HG02938 (cell line): Measurements from ENCODE around the gene KCNJ11.
"Not testable (repeated sequence)": the region's sequence is repeated elsewhere in the genome, so short reads cannot be mapped to it uniquely, and the experiment has no call there.

Experiments
- ATAC-seq: cut with Tn5 transposase; IDR thresholded peaks from one replicate; pipeline ENCODE4 v1.9.1; 2021; ENCODE audit warnings: mild to moderate bottlenecking, moderate library complexity; ENCODE audit not compliant: unreplicated experiment

Gene KCNJ11

GRCh38 chr11:17388609-17389210 is at the start of gene KCNJ11:
KCNJ11 (minus strand) TSS chr11:17388659; CDS start chr11:17388091, 568 bp downstream.
- peak; percentile 31 for ATAC-seq

GRCh38 chr11:17437366-17437765 is 48.9 kb upstream of the KCNJ11 start:
- no peak for ATAC-seq

- ATAC-seq = no peak
These were observed 45.6 kb upstream of the KCNJ11 start for GRCh38 chr11:17434108-17434507.

- ATAC-seq = no peak
These were observed 43.5 kb upstream of the KCNJ11 start for GRCh38 chr11:17432002-17432401.

GRCh38 chr11:17431139-17431538 is 42.7 kb upstream of the KCNJ11 start:
- no peak for ATAC-seq

DNA sequence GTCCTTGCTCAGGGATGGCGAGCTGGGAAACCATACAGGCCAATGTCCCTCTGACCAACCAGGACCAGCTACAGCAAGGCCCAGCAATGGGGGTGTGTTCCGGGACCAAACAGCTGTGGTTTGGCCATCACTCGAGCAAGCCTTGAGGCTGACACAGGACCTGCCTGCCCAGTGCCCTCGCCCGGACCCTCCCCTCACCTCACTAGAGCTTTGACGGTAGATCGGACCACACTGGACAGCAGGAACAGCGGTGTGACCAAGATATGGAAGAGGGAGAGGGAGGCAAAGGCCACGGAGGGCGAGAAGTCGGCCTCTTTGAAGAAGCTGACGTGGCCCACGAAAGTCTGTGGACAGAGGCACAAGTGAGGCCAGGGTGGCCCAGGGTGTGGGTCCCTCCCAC is 42.2 kb upstream of the KCNJ11 start:
- no peak for ATAC-seq

- ATAC-seq = no peak
These were observed 40.5 kb upstream of the KCNJ11 start for GRCh38 chr11:17428925-17429324.

- ATAC-seq = no peak
These were observed 39.8 kb upstream of the KCNJ11 start for GRCh38 chr11:17428261-17428660.

- ATAC-seq = not testable (repeated sequence)
These were observed 37.8 kb upstream of the KCNJ11 start for GRCh38 chr11:17426233-17426632.

- ATAC-seq = no peak
These were observed 35.3 kb upstream of the KCNJ11 start for GRCh38 chr11:17423533-17424310.

- ATAC-seq = no peak
These were observed 33.3 kb upstream of the KCNJ11 start for GRCh38 chr11:17421781-17422180.

DNA sequence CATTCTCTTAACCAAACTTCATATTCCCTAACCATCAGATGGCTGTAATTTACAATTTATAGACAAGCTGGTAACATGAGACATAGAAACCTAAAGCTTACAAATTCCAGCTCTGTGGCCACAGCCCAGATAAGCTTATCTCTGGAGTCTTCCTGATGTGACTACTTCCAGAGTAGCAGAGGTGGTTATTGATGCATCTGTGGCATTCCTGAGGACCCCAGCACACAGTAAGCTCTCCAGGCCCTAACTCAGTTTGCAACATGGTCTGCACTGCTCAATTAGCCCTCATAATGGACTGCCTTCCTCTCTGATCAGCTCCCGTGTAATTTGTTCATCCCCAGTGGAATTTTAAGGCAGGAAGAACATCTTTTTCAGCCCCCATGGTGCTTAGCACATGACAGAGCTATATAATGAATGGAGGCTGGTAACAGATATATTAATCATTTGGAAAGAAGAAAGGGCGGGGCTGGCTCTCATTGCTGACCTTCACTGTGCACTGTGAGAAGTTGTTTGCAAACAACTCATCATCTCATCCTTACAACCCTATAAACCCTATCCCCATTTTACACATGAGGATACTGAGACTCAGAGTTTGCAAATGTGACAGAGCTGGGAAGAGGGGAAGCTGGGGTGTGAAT is 30.1 kb upstream of the KCNJ11 start:
- no peak for ATAC-seq

DNA sequence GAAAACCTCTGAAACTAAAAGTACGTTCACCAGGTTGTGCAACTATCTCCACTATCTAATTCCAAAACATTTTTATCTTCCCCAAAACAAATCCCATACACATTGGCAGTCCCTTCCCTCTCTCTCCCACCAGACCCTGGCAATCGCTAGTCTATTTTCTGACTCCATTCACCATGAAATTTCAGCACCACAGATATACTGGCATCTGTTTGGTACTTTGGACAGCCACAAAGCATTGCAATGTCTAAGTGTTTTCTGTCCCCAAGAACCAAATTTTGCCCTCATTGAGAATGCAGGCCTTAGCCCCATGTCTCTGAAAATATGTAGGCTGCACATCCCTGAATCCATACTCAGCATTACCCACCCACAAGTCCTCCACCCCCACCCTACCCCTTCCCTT is 28.0 kb upstream of the KCNJ11 start:
- ATAC-seq = no peak

- no peak for ATAC-seq
These were observed 27.2 kb upstream of the KCNJ11 start for GRCh38 chr11:17415523-17416104.

- ATAC-seq = no peak
These were observed 26.5 kb upstream of the KCNJ11 start for GRCh38 chr11:17414992-17415391.

DNA sequence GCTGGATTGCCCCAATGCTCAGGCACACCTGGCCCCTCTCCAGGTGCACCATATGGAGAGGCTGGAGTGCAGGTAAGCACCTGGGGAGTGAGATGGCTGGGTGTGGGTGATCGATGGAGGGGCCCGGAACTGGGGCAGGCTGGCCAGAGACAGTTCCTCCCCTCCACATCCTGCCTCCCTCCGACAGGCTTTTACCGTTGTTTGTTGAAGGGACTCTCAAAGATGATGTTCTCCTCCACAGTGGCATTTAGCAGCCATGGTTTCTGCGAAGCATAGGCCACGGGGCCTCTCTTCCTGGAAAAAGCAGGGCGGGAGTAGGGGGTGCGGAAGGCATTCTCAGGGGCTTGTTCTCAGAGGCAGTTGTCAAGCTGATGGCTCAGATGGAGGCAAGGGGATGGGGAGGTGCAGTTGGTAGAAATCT is 25.9 kb upstream of the KCNJ11 start:
- ATAC-seq = no peak

GRCh38 chr11:17413414-17414316 is 25.2 kb upstream of the KCNJ11 start:
- no peak for ATAC-seq

DNA sequence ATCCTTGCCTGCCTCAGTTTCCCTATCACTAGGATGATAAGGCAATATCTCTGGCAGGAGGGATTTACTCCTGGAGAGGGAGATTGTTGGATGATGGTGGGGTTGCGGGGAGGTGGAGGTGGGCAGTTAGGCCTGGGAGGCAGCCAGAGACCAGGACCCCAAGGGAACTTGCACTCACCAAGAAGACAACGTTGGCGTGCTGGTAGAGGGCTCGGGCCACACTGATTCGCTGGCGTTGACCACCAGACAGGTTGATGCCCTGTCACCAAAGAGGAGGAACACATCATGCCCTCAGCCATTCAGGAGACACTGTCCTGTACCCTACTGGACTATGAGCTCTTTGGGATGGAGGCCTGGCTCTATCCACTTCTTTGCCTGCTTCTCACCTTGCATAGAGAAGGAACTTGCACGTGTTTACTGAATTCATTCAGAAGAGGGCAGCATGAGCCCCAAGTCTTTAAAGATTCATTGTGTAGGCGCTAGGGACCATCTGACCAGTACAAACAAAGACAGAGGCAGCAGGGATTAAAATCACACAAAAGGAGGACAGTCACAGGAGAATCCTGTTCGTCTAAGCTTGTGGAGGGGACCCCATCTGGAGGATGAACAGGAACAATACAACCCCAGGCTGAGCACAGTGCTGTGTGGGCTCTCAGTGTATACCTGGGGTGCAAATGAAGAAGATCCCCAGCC is 24.2 kb upstream of the KCNJ11 start:
- ATAC-seq = no peak

- no peak for ATAC-seq
These were observed 23.0 kb upstream of the KCNJ11 start for GRCh38 chr11:17411418-17411817.
